ENCODE measurements around the gene CHRNB4. TPM values are rescaled to one million over a fixed set of nuclear protein-coding genes. Genes with fewer than 3 reads are reported as not detected.
A peak's percentile ranks its signal among the peaks of the same experiment; 100 is the strongest.

Gene CHRNB4
- total RNA-seq, 1 donor from 2014 or later, result not detected

DNA sequence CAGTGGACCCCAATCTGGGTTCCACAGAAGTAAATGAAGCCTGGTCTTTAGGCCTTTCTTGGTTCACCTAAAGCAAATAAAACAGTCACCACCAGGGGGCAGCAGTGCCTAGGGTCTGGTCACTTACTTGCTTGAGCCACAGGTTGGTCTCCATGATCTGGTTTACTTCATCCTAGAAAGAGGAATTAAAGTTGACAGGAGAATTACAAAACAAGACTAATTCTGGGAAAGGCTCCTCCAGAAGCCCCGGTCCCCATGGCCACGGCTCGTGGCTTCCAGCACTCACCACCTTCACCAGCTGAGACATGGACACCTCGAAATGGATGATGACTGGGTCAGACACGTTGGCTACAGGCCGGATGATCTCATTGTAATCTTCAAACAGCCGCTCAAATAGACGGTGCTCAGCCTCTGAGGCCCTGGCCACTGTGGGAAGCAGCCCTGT, 22.5 kb downstream of the CHRNB4 start:
- peak; percentile 67 for DNase-seq (ENCODE audit: low read depth)
- Histone ChIP-seq H3K27me3 (ENCODE audit: control insufficient read depth, insufficient read depth, low read length) (peaks cover 15% of the 10 kb centered on the region), H3K4me3 (ENCODE audit: low read depth, low read length) (no peak overlapping the region), H3K36me3 (ENCODE audit: control insufficient read depth, insufficient read depth, low read length) (no peaks in the 10 kb centered on the region)
- TF ChIP-seq, protein P1, sequence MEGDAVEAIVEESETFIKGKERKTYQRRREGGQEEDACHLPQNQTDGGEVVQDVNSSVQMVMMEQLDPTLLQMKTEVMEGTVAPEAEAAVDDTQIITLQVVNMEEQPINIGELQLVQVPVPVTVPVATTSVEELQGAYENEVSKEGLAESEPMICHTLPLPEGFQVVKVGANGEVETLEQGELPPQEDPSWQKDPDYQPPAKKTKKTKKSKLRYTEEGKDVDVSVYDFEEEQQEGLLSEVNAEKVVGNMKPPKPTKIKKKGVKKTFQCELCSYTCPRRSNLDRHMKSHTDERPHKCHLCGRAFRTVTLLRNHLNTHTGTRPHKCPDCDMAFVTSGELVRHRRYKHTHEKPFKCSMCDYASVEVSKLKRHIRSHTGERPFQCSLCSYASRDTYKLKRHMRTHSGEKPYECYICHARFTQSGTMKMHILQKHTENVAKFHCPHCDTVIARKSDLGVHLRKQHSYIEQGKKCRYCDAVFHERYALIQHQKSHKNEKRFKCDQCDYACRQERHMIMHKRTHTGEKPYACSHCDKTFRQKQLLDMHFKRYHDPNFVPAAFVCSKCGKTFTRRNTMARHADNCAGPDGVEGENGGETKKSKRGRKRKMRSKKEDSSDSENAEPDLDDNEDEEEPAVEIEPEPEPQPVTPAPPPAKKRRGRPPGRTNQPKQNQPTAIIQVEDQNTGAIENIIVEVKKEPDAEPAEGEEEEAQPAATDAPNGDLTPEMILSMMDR (IDR thresholded peaks at IDR 0.05; ENCODE audit: insufficient read depth, low read length, severe bottlenecking), result peak; percentile 76
- FAIRE-seq, result no peak

DNA sequence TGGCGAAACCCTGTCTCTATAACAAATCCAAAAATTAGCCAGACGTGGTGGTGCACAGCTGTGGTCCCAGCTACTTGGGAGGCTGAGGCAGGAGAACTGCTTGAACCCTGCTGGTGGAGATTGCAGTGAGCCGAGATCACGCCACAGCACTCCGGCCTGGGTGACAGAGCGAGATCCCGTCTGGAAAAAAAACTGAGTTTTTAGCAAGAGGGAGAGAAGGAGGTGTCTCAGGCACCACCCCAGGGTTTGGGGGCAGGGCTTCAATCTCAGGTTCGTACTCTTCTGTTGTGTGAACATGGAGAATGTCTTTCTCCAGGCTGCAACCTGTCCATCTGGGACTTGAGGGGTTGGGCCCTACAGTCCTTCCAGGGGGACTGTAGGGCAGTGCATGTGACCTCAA, 22.9 kb downstream of the CHRNB4 start:
- Histone ChIP-seq H3K27me3 (ENCODE audit: control insufficient read depth, insufficient read depth, low read length) (peaks cover 15% of the 10 kb centered on the region), H3K4me3 (ENCODE audit: low read depth, low read length) (no peak overlapping the region), H3K36me3 (ENCODE audit: control insufficient read depth, insufficient read depth, low read length) (no peaks in the 10 kb centered on the region)
- TF ChIP-seq, protein P1 (IDR thresholded peaks at IDR 0.05; ENCODE audit: insufficient read depth, low read length, severe bottlenecking), result no peak
- FAIRE-seq (no peak), DNase-seq (ENCODE audit: low read depth) (no peak)

DNA sequence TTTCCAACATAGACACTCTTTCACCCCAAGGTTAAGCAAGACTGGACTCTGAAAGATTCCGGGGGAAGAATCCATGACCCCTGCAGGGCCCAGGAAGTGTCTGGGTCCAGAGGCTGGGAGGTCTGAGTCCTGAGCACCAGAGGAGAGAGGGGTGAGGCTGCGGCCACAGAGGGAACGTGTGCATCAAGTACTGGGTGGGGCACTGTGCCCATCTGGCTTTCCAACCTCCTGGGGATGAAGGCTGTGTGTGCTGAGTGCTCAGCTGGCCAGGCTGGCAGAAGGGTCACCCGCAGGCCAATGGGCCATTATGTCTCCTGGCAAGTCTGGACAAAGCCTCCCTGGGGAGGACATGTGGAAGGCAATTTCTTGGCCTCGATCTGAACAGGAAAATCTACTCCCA, 23.5 kb downstream of the CHRNB4 start:
- TF ChIP-seq, protein P1 (IDR thresholded peaks at IDR 0.05; ENCODE audit: insufficient read depth, low read length, severe bottlenecking), result no peak
- no peak overlapping the region for H3K4me3 ChIP-seq (ENCODE audit: low read depth, low read length)
- H3K27me3 ChIP-seq (ENCODE audit: control insufficient read depth, insufficient read depth, low read length), result peaks cover 15% of the 10 kb centered on the region
- FAIRE-seq (peak; percentile 40), DNase-seq (ENCODE audit: low read depth) (peak; percentile 30)
- no peaks in the 10 kb centered on the region for H3K36me3 ChIP-seq (ENCODE audit: control insufficient read depth, insufficient read depth, low read length)

DNA sequence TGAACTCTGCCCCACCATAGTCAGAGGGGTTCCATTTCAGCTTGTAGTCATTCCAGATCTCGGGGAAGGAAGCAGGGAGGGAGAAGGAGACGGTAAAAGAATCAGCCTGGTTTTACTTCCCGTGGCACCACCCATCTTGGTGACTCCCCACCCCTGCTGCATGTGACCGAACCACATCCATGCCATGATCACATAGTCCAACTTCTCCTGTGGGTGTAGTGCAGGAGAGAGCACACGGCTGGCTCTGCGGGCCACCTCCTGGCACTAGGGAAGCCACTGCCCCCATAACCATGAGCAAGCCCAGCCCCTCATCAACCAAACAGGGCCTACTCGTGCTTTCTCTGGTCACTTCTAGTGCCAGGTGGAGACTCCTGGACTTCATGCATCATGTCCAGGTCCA, 23.9 kb downstream of the CHRNB4 start:
- no peak overlapping the region for H3K4me3 ChIP-seq (ENCODE audit: low read depth, low read length)
- H3K27me3 ChIP-seq (ENCODE audit: control insufficient read depth, insufficient read depth, low read length), result peaks cover 14% of the 10 kb centered on the region
- no peaks in the 10 kb centered on the region for H3K36me3 ChIP-seq (ENCODE audit: control insufficient read depth, insufficient read depth, low read length)
- TF ChIP-seq, protein P1 (IDR thresholded peaks at IDR 0.05; ENCODE audit: insufficient read depth, low read length, severe bottlenecking), result no peak
- DNase-seq (ENCODE audit: low read depth), result no peak
- no peak for FAIRE-seq

DNA sequence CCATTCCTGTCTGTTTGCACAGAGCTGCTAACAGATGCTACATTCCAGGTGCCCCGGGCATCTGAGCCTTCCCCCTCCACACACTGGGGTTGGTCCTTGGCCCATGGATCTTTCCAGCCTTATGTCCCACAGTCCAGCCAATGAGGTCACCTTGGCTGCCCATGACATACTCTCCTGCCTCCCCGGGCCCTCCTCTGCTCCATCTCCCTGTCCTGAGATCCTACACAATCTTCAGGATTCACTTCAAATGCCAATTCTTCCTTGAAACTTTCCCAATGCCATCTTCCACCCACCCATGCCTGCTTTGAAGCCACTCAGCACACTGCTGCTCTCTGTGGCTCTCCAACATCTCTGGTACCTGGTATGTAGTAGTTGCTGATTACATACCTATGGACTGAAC, 24.5 kb downstream of the CHRNB4 start:
- FAIRE-seq (no peak), DNase-seq (ENCODE audit: low read depth) (no peak)
- TF ChIP-seq, protein P1 (IDR thresholded peaks at IDR 0.05; ENCODE audit: insufficient read depth, low read length, severe bottlenecking), result no peak
- Histone ChIP-seq H3K4me3 (ENCODE audit: low read depth, low read length) (no peak overlapping the region), H3K27me3 (ENCODE audit: control insufficient read depth, insufficient read depth, low read length) (peaks cover 10% of the 10 kb centered on the region), H3K36me3 (ENCODE audit: control insufficient read depth, insufficient read depth, low read length) (no peaks in the 10 kb centered on the region)

DNA sequence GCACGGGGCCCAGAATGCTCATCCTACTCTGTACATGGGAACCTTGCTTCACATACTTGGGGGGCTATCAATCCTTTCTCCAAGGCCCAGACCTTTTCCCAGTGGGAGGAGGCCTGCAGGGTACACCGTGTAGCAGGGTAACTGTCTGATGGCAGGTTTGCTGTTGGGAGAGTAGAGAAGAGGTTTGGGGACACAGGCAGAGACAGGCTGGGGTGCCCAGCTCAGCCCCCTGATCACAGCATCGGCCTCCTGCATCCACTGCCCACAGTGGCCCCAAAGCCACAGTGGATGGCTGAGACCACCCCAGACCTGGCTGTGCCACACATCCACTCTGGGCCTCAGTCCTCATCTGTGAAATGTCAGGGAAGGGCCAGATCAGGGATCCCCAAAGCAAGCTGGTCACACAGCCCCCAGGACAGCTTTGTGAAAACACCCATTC, 25.8 kb downstream of the CHRNB4 start:
- FAIRE-seq (no peak), DNase-seq (ENCODE audit: low read depth) (no peak)
- Histone ChIP-seq H3K4me3 (ENCODE audit: low read depth, low read length) (no peak overlapping the region), H3K27me3 (ENCODE audit: control insufficient read depth, insufficient read depth, low read length) (peaks cover 7% of the 10 kb centered on the region), H3K36me3 (ENCODE audit: control insufficient read depth, insufficient read depth, low read length) (no peaks in the 10 kb centered on the region)
- TF ChIP-seq, protein P1 (IDR thresholded peaks at IDR 0.05; ENCODE audit: insufficient read depth, low read length, severe bottlenecking), result no peak
